T follicular helper cell (primary cell): ENCODE results near the gene EYA2.

Source experiments
- DNase-seq: peaks from one replicate; pipeline ENCODE4 v3.0.0-alpha.2; 2020; ENCODE audit warnings: low read depth

Gene EYA2

DNA sequence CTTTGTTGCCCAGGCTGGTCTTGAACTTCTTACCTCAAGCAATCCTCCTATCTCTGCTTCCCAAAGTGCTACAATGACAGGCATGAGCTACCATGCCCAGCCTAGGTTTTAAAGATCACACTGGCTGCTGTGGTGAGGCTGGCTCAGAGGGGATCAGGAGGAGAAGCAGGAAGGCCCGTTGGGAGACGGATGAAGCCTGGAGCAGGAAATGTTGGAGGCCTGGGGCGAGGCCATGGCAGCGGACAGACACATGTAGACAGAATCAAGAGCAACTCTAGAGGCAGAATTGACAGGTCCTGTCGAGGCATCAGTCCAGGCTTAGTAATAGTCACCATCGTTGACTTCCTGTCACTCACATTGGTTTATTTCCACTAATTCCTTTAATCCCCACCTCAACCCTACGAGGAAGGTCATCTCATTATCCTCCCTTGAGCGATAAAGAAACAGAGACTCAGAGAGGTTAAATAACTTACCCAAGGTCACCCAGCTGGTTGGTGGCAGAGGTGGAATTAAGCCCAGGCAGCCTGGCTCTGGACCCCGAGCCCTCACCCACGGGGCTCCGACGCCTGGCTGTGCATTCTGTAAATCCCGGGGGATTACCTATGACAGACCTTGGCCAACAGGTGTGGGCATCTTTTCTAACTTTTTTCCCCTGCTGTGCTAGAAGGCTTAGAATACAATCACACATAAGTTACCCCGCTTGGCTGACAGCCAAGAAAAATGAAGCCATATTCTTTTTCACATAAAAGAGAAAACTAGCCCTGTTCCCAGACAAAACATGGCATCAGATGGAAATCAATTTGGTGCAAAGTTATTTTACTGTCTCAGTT, 113.4 kb downstream of the EYA2 start:
- no peak for DNase-seq

DNA sequence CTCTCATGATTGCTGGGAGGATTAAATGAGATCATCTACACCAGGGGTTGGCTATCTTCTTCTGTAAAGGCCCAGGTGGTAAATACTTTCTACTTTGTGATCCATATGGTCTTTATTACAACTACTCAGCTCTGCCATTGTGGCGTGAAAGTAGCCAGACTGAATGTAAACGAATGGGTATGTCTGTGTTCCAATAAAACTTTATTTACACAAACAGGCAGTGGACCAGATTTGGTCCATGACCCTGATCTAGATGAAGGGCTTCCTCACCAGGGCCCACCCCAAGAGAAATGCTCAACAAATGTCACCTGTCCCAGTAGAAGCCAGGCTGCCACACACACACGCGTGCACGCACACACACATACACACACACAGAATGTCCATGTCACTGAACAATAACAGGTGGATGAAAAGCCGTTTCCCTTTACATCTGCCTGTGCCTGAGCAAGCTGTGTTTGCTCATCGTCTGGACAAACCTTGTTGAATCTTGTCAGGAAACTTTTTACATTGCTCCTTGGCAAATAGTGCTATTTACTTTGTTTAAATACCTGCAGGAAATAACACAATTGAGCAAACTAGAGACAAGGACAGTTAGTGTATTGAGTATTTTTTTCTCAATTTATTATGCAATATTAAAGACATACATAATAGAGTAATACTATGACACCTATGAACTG, 114.3 kb downstream of the EYA2 start:
- no peak for DNase-seq

DNA sequence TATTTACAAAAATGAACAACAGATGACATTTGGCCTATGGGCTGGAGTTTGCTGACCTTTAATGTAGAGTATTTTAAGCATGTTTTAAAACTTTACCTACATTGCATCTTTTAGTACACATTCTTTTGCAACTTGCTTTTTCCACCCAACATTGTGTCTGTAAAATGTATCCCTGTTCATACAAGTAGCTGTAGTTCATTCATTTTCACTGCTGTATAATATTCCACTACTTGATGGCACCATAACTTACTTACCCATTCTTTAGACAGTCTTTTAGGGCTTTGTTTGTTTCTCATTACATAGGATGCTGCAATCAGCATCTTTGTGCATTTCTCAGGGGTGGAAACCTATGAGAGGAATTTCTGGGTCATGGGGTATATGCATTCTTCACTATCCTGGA, 115.1 kb downstream of the EYA2 start:
- no peak for DNase-seq

DNA sequence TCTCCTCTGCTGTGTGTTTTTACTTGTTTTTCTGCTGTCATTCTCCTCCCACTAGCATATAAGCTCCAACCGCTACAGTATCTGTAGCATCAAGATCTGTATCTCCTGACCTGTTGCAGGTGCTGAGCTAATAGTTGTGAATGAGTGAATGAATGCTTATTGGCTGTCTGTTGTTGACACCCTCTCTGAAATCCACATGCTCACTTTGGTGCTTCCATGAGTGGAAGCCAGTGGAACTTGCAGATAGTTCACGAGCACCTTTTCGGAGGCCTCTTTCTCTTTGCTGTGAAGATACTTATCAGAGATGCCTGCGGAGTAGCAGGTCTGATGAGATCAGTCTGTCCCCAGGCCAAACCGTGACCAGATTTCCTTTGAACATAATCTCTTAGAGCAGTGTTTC, 117.3 kb downstream of the EYA2 start:
- DNase-seq, result no peak

DNA sequence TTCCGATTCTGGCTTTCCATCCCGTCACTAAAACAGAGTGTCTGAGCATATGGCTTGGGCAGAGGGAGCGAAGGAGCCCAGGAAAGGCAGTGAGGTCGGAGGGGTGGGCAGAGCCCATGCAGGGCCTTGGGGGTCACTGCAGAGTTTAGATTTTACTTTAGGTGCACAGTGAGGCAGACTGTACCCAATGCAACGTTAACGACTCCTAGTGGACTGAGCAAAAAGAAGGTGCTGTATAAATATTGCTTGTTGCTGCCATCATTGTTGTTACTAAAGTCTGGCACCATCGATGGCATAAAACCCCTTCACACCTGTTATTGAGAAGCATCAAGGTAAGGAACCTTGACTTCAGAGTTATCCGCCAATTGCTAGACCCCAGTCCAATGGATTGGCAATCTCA, 119.0 kb downstream of the EYA2 start:
- DNase-seq, result no peak

DNA sequence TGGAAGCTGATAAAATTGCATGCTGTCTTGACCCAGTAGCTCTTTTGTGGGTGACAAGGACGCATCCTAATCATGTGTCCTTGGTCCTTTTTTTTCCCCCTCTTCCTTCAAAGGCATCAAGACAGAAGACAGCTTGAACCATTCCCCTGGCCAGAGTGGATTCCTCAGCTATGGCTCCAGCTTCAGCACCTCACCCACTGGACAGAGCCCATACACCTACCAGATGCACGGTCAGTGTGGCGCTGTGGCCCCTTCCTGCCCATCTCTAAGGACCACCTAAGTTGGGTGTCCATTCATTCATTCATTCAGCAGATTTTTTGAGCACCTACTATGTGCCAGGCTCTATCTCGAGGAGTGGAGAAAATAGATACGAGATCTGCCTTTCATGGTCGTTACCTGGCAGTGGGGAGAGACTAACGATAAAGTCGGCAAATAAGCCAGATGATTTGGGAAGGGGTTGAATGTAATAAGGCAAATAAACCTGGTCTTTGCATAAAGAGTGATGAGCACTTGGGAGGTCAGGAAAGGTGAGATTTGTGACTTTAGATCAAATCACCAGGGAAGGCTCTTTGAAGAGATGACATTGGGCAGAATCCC, 121.5 kb downstream of the EYA2 start:
- no peak for DNase-seq

DNA sequence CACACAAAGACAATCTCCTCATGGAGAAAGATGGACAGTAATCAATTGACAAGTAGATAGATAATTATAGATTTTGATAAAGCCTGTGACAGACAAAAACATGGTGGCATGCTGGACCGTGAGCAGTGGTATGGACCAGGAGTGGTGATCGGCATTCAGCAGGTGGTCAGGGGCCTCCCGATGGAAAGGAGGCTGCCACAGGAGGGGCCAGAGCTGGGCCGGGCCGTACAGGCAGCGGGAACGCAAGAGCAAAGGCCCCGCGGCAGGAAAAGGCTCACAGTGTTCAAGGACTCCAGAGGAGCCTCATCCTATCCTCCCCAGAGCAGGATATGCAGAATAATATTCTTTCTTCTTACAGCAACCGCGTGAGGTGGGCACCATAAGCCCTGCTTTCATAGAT, 123.7 kb downstream of the EYA2 start:
- no peak for DNase-seq

DNA sequence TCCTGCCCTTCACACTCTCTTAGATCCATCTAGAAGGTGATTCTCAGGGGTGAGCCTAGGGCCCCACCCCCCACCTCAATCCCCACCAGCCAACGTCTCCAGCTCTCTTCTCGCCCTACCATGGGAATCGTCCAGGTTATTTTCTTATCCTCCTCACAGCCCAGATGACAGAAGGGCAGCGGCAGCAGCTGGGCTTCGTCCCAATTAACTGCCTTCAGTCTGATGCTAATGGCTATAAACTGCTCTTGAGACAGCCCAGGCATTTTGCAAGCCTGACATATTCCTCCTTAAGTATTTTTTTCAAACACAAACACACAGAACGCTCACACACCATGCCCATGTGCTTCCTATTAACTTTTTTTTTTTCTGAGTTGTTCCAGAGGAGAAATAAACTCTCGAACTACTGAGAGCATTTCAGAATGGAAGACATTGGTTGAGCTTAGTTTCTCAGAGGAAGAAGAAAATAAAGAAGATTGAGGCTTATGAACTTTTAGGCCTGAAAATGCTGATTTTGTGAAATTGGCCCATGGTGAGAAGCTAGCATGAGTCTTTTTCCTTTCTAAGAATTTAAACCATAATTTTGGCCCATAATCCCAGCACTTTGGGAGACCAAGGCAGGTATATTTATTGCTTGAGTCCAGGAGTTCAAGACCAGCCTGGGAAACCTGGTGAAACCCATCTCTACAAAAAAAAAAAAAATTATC, 124.6 kb downstream of the EYA2 start:
- DNase-seq, result no peak

DNA sequence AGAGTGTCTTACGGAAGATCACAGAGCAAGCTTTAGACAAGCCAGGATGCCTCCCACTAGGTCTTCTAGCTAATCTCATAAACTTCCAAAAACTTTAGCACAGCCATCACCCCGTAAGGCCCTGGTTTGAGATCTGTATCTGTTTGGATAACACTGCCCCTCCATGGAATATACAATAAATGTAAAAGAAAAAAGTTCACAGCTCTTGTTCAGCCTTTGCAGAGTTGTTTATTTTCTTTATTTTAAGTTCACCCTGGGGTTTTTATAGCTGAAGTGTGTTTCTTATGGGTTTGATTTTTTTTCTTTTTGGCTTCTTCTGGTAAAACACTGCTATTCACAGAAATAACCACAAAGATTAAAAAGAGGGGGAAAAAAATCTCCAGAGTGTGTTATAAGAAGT, 125.6 kb downstream of the EYA2 start:
- no peak for DNase-seq

DNA sequence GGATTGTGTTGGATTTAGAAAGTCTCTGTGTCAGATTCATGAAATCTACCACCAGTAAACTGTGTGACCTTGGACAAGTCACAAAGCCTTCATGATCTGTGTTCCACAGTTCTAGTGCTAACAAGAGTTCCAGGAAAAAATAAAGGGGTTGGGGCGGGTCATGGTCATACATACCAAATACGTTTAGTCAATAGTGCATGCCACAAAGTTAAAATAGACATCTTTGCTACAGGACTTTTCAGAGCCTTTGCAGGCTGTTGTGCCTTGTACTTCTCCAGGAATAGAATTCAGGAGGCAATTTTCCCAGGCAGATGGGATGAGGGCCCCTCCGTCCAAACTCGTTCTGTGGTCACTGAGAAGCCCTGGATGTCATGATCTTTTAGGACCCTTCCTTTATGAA, 127.2 kb downstream of the EYA2 start:
- DNase-seq, result no peak

DNA sequence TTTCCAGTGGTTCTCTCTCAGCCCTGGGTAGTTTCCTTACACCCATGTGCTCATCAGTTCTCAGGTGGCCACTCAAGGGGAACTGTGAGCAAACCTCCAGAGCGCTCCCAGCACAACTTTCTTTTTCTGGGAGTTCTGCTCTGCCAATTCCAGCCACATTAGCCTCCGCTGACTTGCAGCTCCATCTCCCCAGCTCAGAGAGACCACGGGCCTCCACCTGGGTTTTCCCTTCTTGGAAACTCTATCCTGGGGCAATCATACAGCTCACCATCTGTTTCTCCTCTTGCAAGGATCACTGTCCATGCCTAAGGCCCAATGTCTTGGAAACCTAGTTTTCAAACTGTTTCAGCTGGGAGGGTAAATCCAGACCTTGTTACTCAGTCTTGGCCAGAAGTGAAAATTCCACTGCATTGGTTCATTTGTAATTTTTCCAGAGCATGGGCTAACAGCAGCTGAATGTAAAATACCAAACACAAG, 129.9 kb downstream of the EYA2 start:
- no peak for DNase-seq

DNA sequence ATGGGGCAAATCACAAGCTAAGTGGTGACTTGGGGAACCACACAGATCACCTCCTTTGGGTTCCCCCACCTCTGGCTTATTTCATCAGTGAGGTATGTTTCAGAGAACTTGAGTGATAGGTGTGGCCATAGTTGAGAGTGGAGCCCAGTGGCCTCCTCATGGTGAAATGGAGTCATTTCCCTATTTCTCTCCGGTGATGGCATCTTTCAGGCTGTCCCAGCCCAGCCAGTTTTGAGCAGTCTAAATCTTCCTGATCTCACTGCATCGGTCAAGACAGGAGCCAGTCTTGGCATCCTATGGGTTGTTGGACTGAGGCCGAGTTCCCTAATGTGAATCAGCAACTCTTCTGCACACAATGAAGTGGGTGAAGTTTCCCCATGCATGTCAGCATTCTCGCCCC, 132.4 kb downstream of the EYA2 start:
- no peak for DNase-seq

DNA sequence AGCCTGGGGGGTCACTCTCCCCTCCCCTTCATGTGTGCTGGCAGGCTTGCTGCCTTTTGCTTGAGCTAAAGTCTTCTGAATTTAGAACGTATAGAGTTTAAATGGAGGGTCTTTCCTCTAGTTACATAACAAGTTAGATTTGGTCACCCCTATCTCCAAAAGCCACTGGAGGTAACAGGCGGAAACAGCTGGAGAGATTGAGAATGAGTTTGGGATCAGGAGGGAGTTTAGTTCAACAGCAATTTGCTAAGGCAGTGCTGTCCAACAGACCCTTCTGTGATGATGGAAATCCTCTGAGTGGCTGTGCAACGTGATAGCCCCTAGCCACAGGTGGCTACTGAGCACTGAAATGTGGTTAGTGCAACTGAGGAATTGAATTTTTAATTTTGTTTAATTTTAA, 132.8 kb downstream of the EYA2 start:
- DNase-seq, result no peak

DNA sequence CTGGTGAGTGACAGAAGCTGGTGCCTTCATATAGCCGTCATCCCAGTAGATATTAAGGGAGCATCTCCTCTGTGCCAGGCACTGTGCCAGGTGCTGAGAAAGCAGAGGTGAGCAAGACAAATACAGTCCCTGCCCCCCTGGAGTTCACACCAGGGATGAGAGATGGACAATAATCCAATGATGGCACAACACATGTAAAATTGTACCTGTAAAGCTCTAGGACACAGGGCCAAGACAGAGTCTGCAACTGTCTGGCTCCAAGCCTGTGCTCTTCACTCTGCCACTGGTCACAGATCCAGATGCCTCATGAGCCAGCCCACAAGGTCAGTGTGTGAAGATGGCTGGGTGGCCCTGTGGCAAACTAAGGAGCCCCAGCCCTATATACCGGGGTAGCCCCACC, 133.8 kb downstream of the EYA2 start:
- no peak for DNase-seq

DNA sequence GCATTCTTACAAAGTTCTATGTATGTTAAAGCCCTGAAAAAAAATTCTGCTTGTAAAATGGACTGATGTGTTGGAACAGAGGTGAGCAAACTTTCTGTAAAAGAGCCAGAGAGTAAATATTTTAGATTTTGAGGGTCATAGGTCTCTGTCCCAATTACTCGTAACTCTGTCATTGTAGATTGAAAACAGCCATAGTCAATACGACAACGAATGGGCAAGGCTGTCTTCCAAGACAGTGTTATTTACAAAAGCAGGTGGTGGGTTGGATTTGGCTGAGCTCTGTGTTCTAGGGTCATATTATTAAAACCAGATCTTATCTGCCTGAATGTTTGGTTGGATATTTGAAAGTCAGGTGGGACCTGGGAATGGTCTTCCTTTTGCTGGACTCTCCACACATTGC, 135.2 kb downstream of the EYA2 start:
- no peak for DNase-seq

DNA sequence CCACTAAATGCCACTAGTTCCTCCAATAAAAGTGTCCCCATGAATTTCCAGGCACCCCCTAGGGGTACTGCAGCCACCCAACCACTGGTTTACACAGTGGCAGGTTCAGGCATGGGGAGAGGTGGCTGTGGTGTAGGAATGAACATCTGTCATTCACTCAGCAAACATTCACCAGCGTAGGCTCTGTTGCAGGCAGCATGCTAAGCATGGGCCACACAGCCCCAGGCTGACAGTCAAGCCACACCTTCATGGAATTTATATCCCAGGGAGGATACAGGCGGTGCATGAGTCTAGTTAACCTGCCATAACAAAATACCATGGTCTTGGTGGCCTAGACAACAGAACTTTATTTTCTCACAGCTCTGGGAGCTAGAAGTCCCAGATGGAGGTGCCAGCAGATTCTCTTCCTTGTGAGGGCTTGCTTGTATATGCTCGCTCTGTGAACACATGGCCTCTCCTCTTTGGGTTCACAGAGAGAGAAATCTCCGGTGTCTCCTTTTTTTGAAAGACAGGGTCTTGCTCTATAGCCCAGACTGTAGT, 135.7 kb downstream of the EYA2 start:
- DNase-seq, result no peak

DNA sequence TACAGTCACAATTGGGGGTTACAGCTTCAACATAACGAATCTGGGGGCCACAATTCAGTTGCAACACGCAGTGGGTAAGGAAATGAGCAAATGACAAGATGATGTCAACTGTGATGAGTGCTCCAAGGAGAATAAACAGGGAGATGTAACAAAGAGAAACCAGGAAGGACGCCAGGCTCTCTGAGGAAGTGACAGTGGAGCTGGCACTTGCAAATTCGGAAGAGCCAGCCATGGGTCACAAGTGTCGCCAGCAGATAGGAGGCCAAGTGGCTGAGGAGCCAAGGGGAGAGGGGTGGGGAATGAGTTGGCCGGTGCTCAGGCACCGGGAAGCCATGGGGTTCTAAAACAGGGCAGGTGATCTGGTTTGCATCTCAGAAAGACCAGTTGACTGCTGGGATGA, 136.4 kb downstream of the EYA2 start:
- no peak for DNase-seq

DNA sequence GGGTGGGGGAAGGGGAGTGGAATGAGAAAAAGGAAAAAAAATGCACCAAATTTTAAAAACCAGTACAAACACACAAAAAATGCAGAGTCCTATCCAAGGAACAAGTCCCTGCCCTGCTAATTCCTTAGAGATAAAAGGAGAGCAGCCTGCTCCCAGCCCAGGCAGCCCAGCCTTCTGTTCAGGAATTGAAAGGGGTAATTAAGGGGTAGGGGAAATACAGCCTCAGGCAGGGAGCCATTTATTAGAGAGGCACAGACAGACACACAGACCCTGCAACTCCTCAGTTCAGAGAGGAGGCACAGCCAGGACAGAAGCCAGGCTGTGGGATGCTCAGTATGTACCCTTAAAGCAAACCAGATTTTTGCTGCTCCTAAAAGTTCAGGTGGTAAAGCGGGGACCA, 137.2 kb downstream of the EYA2 start:
- no peak for DNase-seq

DNA sequence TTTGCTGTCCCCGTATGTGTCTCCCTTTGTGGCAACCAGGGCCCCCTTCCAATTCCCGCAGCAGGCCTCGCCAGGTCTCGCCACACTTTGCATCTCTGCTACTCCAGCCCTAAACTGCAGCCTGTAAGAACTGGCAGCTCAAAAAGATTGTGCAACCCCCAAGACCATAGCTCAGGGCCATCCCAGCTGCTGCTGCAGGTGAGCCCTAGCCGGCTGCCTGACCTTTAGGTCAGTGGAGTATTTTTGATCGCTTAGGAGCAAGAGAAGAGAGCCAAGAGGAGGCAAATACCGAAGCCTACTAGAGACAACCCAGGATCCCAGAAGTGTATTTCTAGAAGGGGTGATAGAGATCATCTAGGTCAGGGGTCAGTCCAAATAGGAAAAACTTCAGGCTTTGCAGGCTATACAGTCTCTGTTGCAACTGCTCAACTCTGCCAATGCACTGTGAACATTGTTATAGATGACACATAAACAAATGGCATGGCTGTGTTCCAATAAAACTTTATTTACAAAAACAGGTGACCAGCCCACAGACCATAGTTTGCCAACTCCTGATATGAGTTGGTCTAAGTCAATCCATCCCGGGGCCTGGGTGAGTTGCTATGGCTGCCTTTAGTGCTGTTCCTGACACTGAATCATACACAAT, 138.4 kb downstream of the EYA2 start:
- no peak for DNase-seq

DNA sequence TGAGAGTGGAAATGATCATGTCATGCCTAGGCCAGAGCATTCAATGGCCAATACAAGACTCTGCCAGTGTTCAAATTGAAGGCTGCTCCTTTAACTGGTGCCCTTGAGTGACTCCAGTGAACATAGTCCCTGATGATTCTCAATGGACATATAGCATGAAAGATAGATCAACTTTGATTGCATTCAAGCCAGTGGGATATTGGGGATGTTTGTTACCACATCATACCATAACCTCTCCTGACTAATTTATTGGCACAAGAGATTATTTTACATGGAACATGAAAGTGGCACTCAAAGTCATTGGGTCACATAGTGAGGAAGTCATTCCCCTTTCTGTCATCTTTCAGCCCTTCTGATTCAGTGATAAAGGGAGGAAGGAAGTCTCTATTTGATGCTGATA, 139.0 kb downstream of the EYA2 start:
- DNase-seq, result no peak

DNA sequence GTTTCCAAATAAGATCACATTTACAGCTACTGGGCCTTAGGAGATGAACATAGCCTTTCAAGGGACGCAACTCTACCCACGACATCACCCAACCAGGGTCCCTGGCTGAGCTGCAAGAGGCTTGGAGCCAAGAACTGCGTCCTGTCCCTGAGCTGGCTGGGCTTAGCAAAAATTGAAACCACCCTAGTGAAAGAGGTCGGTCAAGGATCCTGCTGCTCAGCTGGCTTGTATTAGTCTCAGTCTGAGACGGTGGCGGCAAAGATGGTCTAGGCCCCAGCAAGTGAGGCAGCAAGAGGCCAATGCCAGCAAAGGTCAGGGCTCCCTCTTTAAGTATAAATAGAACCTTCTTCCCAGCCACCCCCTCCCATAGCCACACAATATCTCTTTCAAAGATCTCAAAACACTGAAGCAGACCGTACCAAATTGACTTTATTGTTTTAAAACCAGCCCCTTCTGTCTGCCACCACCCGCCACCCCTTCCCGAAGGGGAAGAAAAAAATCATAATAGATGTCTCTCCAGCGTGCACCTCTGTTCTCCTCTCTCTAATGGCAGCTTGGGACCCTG, 140.5 kb downstream of the EYA2 start:
- no peak for DNase-seq
